HG03571 (cell line): ENCODE results near the gene RCL1.

ENCODE experiments used
- ATAC-seq: cut with Tn5 transposase; IDR thresholded peaks from one replicate; pipeline ENCODE4 v1.9.1; 2021; ENCODE audit not compliant: unreplicated experiment

The RCL1 gene

DNA sequence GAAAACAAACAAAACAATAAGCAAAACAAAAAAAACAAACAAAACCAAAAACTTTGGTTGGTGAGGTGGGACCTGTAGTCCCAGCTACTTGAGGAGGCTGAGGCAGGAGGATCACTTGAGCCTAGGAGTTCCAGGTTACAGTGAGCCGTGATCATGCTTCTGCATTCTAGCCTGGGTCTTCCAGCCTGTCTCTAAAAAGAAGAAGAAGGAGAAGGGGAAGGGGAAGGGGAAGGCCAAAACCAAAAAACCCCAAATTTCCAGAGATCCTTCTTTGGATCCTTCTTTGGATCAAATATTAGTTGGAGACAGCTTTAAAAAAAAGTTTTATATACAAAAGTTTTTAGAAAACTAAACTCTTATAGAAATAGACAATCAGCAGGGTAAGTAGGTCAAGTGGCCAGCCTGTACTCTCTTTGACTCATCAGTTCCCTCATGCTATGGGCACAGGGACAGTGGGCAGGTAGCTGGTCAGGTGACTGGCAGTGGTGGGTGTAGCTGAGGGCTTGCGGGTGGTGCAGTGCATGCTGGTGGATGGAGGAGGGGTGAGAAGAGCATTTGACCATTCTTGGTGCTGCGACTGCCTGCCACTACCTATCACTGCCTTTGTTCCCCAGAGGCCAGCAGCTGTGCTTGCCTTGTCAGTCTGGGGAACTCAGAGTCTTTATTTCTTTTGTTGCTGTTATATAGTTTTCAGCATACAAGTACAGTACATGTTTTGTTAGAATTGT, 12.6 kb downstream of the RCL1 start:
- ATAC-seq, result no peak

- no peak for ATAC-seq
Observed at GRCh38 chr9:4810565-4810964, 17.8 kb downstream of the RCL1 start.

DNA sequence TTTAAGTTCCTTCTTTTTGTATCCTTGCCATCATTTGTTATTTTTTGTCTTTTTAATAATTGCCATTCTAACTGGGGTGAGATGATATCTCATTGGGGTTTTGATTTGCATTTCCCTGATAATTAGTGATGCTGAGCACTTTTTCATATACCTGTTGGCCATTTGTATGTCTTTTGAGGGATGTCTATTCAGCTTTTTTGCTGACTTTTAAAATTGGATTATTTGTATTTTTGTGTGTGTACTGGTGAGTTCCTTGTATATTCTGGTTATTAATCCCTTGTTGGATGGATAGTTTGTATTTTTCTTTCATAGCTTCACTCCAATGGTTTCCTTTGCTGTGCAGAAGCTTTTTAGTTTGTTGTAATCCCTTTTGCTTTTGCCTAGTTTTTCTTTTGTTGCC, 19.1 kb downstream of the RCL1 start:
- ATAC-seq, result no peak

DNA sequence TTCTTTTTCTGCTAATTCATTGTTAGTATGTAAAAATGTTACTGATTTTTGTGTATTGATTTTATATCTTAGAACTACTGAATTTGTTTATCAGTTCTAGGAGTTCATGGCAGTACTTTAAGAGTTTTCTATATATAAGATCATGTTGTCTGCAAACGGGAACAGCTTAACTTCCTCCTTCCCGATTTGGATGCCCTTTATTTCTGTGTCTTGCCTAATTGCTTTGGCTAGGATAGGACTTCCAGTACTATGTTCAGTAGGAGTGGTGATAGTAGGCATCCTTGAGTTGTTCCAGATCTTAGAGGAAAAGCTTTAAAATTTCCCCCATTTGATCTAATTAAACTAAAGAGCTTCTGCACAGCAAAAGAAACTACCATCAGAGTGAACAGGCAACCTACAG, 20.1 kb downstream of the RCL1 start:
- ATAC-seq, result no peak

GRCh38 chr9:4814913-4815312, 22.2 kb downstream of the RCL1 start:
- peak; percentile 48 for ATAC-seq

DNA sequence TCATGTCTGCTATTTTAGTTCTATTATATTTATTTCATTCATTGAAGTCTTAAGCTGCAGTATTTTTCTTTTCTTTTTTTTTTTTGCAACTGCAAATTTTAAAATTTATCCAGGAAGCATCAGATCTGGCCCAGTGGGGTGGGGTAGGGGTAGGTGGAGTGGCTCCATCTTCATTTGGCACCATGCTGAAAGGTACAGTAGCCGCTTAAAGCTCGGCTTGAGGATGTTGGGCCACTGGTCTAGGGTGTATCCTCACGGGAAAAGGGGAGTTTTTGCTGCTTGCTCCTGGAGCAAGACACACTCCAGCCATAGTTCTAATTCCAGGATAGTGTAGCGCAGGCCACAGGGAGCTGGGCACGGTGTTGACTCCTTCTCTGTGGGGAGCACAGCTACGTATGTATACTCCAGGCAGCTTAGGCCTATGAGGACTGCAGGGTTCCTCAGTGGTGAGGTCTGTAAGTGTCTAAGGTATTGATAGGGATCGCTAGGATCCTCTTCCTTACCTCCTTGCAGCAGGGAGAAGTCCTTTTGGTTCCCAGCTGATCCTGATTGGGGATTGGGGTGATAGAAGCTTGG, 22.7 kb downstream of the RCL1 start:
- ATAC-seq, result peak; percentile 36

- ATAC-seq, result no peak
Observed at GRCh38 chr9:4820168-4820567, 27.4 kb downstream of the RCL1 start.

DNA sequence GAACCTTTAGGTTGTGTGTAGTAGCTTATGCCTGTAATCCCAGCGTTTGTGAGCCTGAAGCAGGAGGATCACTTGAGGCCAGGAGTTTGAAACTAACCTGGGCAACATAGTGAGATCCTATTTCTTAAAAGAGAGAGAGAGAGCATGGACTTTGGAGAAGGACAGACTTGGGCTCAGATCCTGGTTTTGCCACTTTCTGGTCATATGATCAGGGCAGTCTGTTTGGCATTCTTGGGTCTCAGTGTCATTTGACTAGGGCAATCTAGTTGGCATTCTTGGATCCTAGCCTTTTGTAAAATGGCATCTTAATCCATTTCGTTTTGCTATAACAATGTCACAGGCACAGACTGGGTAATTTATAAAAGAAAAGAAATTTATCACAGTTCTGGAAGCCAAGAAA, 28.4 kb downstream of the RCL1 start:
- ATAC-seq, result no peak

DNA sequence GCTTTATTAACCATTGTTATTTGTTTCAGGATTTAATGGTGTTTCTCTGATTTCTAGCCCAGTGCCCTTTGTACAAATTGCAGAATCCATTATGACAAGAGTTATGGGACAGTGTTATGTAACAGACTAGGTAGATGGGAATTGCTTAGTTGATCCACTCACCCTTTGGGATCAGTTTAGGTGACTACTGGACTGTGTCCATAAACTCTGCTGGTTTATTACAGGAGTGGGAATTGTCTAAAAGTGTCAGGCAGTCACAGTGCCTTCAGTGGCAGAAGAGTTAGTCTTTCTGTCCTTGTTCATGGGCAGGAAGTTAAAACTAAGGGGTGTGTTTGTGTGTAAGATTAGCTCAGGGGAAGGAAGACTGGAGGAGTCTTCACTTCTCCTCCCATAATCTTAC, 29.3 kb downstream of the RCL1 start:
- no peak for ATAC-seq

DNA sequence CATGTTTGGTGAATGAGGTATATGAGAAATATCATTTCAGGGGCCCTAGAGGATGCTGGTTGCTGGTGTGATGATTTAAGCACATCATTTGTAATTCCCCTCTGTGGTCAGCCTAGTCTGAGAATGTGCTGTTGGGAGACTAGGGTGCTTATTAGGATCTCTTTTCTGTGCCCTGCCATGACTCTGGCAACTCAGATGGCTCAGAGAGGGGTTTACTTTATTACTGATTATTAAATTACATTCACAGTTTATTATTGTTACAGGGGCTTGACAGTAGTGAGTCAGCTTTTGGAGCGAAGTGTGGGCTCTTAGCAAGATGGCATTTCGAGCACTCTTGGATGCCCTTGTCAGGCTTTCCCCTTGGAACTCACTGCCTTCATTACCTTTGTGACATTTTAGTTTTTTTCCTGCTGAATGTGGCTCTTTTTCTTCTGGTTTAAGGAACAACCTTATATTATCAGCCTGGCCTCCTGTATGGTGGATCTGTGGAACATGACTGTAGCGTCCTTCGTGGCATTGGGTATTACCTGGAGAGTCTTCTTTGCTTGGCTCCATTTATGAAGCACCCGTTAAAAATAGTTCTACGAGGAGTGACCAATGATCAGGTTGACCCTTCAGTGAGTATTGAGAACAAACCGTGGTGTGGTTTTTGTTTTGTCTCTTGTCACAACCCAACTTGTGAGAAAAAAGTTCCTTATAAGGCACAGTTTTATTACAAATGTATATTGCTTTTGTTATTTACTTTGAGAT, 33.8 kb downstream of the RCL1 start:
- no peak for ATAC-seq

- ATAC-seq, result no peak
Observed at GRCh38 chr9:4827224-4827623, 34.5 kb downstream of the RCL1 start.

GRCh38 chr9:4828761-4829160, 36.0 kb downstream of the RCL1 start:
- no peak for ATAC-seq

DNA sequence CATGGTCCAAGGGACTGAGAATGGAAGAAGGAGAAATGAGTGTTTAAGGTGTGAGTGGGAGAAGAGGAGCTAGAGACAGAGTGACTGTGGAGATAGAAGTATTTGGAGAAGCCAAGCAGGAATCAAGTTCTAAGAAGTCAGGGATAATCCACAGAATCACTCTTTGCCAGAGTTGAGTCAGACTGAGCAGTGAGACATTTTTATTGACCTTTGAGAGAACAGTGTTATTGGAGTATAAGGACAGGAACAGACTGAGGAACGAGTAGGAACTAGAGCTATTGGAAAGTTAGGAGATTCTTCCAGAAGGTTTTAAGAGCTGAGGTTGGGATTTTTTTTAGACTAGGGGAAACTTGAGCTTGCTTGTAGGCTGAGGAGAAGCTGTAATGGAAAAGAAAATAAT, 37.2 kb downstream of the RCL1 start:
- ATAC-seq, result no peak

- no peak for ATAC-seq
Observed at GRCh38 chr9:4830699-4831098, 38.0 kb downstream of the RCL1 start.

GRCh38 chr9:4831119-4831518, 38.4 kb downstream of the RCL1 start:
- no peak for ATAC-seq

- ATAC-seq, result no peak
Observed at GRCh38 chr9:4831944-4832343, 39.2 kb downstream of the RCL1 start.

DNA sequence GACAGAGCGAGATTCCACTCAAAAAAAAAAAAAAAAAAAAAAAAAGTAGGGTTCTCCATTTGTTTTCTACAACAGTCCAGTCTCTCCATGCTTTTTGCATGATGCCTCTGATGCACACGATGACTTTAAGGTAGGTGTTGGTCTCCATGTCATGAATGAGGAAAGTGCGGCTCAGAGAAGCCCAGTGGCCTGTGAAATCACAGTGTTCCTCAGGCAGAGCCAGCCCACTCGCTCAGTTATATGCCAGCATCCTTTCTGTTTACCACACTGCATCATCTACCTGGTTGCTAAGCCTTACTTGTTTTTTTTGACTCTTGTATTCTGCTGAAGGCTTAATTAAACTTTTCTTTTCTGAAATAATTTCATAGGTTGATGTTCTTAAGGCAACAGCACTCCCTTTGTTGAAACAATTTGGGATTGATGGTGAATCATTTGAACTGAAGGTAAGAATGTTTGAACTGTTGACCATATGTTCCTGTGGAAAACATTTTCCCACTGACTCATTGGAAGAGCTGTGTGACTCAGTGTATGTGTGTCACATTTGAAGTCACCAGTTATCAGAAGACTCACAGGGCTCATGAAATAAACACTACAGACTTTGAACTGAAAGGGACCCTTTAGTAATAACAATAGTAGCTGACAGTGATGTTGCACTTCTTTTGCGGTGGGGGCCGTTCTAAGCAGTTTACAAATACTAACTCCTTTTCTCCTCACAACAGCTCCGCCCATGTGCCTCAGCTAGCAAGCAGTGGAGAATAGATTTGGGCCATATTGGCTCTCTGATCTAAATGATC, 40.2 kb downstream of the RCL1 start:
- ATAC-seq, result no peak

- ATAC-seq, result no peak
Observed at GRCh38 chr9:4833781-4834560, 41.2 kb downstream of the RCL1 start.

GRCh38 chr9:4836676-4837075, 43.9 kb downstream of the RCL1 start:
- no peak for ATAC-seq

GRCh38 chr9:4837261-4838188, 44.8 kb downstream of the RCL1 start:
- no peak for ATAC-seq
